Fibroblast of mammary gland (primary cell): ENCODE measurements around the gene FMNL1.

Experiments
- DNase-seq: peaks from one replicate; pipeline ENCODE4 v3.0.0-alpha.2; 2010; ENCODE audit warnings: low read depth
- H3K4me3 ChIP-seq: 2 replicates; pipeline ENCODE4 v1.5.1; 2011; ENCODE audit warnings: low read depth, mild to moderate bottlenecking, low read length, moderate library complexity; ENCODE audit not compliant: control insufficient read depth
- CTCF ChIP-seq: conservative IDR thresholded peaks from 2 replicates; pipeline ENCODE4 v1.5.1; 2011; ENCODE audit warnings: low read depth, low read length, inconsistent platforms; ENCODE audit not compliant: control insufficient read depth, insufficient read depth

Gene FMNL1

GRCh38 chr17:45221081-45222013 is at the start of gene FMNL1:
FMNL1 (plus strand) TSS chr17:45221885; CDS start chr17:45222125, 240 bp downstream.
- TF ChIP-seq CTCF: no peak
- no peak for DNase-seq
- peak within 1 kb of the TSS; percentile 27 for H3K4me3 ChIP-seq

GRCh38 chr17:45172232-45172540 is 49.5 kb upstream of the FMNL1 start:
- TF ChIP-seq CTCF: no peak
- no peak overlapping the region for H3K4me3 ChIP-seq
- DNase-seq: no peak

GRCh38 chr17:45172541-45173286 is 49.0 kb upstream of the FMNL1 start:
- no peak overlapping the region for H3K4me3 ChIP-seq
- DNase-seq: peak; percentile 48

GRCh38 chr17:45175759-45176115 is 45.9 kb upstream of the FMNL1 start:
- TF ChIP-seq CTCF: no peak
- no peak for DNase-seq
- no peak overlapping the region for H3K4me3 ChIP-seq

More at GRCh38 chr17:45172541-45173286, 49.0 kb upstream of the FMNL1 start:
- TF ChIP-seq CTCF: no peak

DNA sequence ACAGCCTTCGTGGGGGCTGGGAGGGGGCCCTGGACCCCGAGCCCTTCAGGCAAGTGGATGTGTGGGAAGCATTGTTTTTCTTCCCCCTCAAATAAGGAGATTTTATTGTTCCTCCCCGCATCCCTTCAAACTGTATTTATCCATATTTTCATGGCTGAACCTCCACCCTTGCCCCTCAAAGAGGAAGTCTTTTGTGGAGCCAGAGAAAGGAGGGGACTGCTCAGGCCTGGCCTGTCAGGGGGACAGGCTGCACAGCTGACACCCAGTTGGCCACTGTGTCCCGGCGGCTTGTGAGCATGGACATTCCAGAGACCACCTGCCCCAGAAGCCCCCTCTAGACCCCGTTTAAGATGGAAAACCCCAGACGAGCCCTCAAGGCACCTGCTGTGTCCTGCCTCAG is 44.1 kb upstream of the FMNL1 start:
- no peak for TF ChIP-seq CTCF
- DNase-seq: no peak
- no peak overlapping the region for H3K4me3 ChIP-seq

DNA sequence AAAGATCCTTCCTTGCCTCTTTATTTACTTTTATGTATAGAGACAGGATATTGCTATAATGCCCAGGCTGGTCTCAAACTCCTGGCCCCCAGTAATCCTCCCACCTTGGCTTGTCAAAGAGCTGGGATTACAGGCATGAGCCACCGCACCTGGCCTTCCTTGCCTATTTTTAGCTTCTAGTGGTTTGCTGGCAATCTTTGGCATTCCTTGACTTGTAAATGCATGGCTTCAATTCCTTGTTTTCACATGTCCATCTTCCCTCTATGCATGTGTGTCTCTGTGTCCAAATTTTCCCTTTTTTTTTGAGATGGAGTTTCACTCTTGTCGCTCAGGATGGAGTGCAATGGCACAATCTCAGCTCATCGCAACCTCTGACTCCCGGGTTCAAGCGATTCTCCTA is 37.5 kb upstream of the FMNL1 start:
- TF ChIP-seq CTCF: no peak
- no peak for DNase-seq
- no peak overlapping the region for H3K4me3 ChIP-seq
